Gastrocnemius medialis (tissue), 4 donors: ENCODE measurements around the gene NUDCD2.

Source experiments
- CTCF ChIP-seq, 5 experiments: fragments of 450-650 bp in 3 of 5; fragments of 200-600 bp in 2 of 5; sonication (generic) in 2 of 5; IDR thresholded peaks in 4 of 5; conservative IDR thresholded peaks in 1 of 5; 1 replicate in 4 of 5; 2 replicates in 1 of 5; pipeline ENCODE4 v1.5.1; 2016 to 2019; ENCODE audit warnings: antibody characterized with exemption in 5 of 5, mild to moderate bottlenecking in 3 of 5, moderate library complexity in 3 of 5
- POLR2A ChIP-seq, 2 donors: fragments of 450-650 bp; IDR thresholded peaks; one replicate each; pipeline ENCODE4 v1.6.1; 2017; ENCODE audit warnings: antibody characterized with exemption in 2 of 2, mild to moderate bottlenecking in 2 of 2, moderate library complexity in 2 of 2

GRCh38 chr5:163408311-163408923 lies 51.5 kb downstream of the NUDCD2 start:
- TF ChIP-seq CTCF (IDR thresholded peaks at IDR 0.05 in 4 of 5, conservative IDR thresholded peaks at IDR 0.05 in 1 of 5) (peak; percentile 75 to 90 (median 79)), POLR2A (IDR thresholded peaks at IDR 0.05) (no peak)
